B cell (primary cell): Measurements from ENCODE around the gene AKAP8. TPM values are rescaled to one million over a fixed set of nuclear protein-coding genes. Genes with fewer than 3 reads are reported as not detected.
A peak's percentile ranks its signal among the peaks of the same experiment; 100 is the strongest.

ENCODE experiments used
- ATAC-seq: fragments of 200-7000 bp; cut with Tn5 transposase; one replicate; pipeline ENCODE4 v1.10.0; 2021; ENCODE audit warnings: low read depth, mild to moderate bottlenecking, moderate number of reproducible peaks, moderate library complexity
- CTCF ChIA-PET: fragments of 350-600 bp; sonication (Branson Sonifier 250); formaldehyde crosslinking; loops from one replicate; lab custom pipeline; 2021; ENCODE audit warnings: antibody characterized with exemption, inconsistent platforms; lab: Charles Lee
- POLR2A ChIA-PET: fragments of 350-600 bp; sonication (Branson Sonifier 250); formaldehyde crosslinking; loops from one replicate; lab custom pipeline; 2021; ENCODE audit warnings: antibody characterized with exemption; lab: Charles Lee
- DNase-seq: peaks from one replicate; pipeline ENCODE4 v3.0.0; 2013
- H2AFZ ChIP-seq: 2 replicates; pipeline ENCODE4 v1.6.1; 2012; ENCODE audit warnings: mild to moderate bottlenecking, low read depth, low read length; ENCODE audit not compliant: insufficient read depth, poor library complexity, severe bottlenecking
- H3K27ac ChIP-seq, 2 donors: 1 replicate in 1 of 2; 2 replicates in 1 of 2; pipeline ENCODE4 v1.5.1; 2012 to 2013; ENCODE audit warnings: low read length in 2 of 2, mild to moderate bottlenecking in 2 of 2, moderate library complexity in 1 of 2
- H3K27me3 ChIP-seq, 4 experiments: fragments of 200-600 bp in 1 of 4; sonication (generic) in 1 of 4; replicated peaks in 1 of 4; 1 replicate in 2 of 4; 2 replicates in 2 of 4; pipeline versions ENCODE4 v1.6.1 to v1.7.0; 2013 to 2016; ENCODE audit warnings: low read length in 3 of 4, mild to moderate bottlenecking in 2 of 4, mixed read lengths in 1 of 4, moderate library complexity in 1 of 4; ENCODE audit not compliant: insufficient read depth in 4 of 4, control insufficient read depth in 3 of 4; ENCODE audit errors: control extremely low read depth in 1 of 4
- H3K36me3 ChIP-seq, 2 experiments: replicated peaks in 1 of 2; 1 replicate in 1 of 2; 2 replicates in 1 of 2; pipeline versions ENCODE4 v1.6.1 to v1.7.1; 2013; ENCODE audit warnings: low read length in 1 of 2; ENCODE audit not compliant: insufficient read depth in 2 of 2, control insufficient read depth in 1 of 2; ENCODE audit errors: control extremely low read depth in 1 of 2, extremely low read depth in 1 of 2
- H3K4me1 ChIP-seq, 2 donors: fragments of 200-600 bp in 1 of 2; sonication (generic) in 1 of 2; 1 replicate in 1 of 2; 2 replicates in 1 of 2; pipeline versions ENCODE4 v1.5.1 to v1.6.1; 2013 to 2017; ENCODE audit warnings: low read length in 2 of 2; ENCODE audit not compliant: control insufficient read depth in 2 of 2, insufficient read depth in 2 of 2
- H3K4me2 ChIP-seq: replicated peaks from 2 replicates; pipeline ENCODE3; 2012; ENCODE audit warnings: mild to moderate bottlenecking, low read depth, low read length; ENCODE audit not compliant: poor library complexity, severe bottlenecking
- H3K4me3 ChIP-seq, 5 experiments: fragments of 200-600 bp in 1 of 5; sonication (generic) in 1 of 5; 1 replicate in 3 of 5; 2 replicates in 2 of 5; pipeline versions ENCODE4 v1.5.1 to v1.7.0; 2011 to 2016; ENCODE audit warnings: low read length in 4 of 5, mild to moderate bottlenecking in 4 of 5, low read depth in 2 of 5, control low read depth in 1 of 5, moderate library complexity in 1 of 5; ENCODE audit not compliant: insufficient read depth in 1 of 5; ENCODE audit errors: control extremely low read depth in 1 of 5, extremely low read depth in 1 of 5
- H3K79me2 ChIP-seq: fragments of 200-600 bp; sonication (generic); one replicate; pipeline ENCODE4 v1.6.0; 2016; ENCODE audit warnings: low read length; ENCODE audit not compliant: control insufficient read depth, insufficient read depth
- H3K9ac ChIP-seq: fragments of 200-600 bp; sonication (generic); 2 replicates; pipeline ENCODE4 v1.6.1; 2017; ENCODE audit warnings: mild to moderate bottlenecking, low read length, moderate library complexity
- H3K9me3 ChIP-seq, 3 donors: one replicate each; pipeline versions ENCODE4 v1.6.1 to v1.7.1; 2013; ENCODE audit warnings: low read length in 2 of 3; ENCODE audit not compliant: control insufficient read depth in 2 of 3, insufficient read depth in 1 of 3; ENCODE audit errors: control extremely low read depth in 1 of 3
- H4K20me1 ChIP-seq: 2 replicates; pipeline ENCODE4 v1.6.0; 2012; ENCODE audit warnings: mild to moderate bottlenecking, low read length; ENCODE audit not compliant: insufficient read depth, control insufficient read depth, poor library complexity, severe bottlenecking
- H3K27ac Mint-ChIP-seq: one replicate; pipeline ENCODE4 v1.8.0; 2021; ENCODE audit warnings: mixed read lengths
- H3K27me3 Mint-ChIP-seq: one replicate; pipeline ENCODE4 v1.8.0; 2021; ENCODE audit warnings: mixed read lengths
- H3K4me1 Mint-ChIP-seq: one replicate; pipeline ENCODE4 v1.8.0; 2021; ENCODE audit warnings: mixed read lengths
- H3K4me3 Mint-ChIP-seq: one replicate; pipeline ENCODE4 v1.8.0; 2021; ENCODE audit warnings: mixed read lengths
- H3K9me3 Mint-ChIP-seq: one replicate; pipeline ENCODE4 v1.8.0; 2022; ENCODE audit warnings: mixed read lengths; ENCODE audit not compliant: insufficient read depth
- CTCF ChIP-seq: fragments of 200-600 bp; IDR thresholded peaks from one replicate; pipeline ENCODE4 v1.8.0; 2022; ENCODE audit warnings: antibody characterized with exemption, mild to moderate bottlenecking
- EZH2 ChIP-seq: IDR thresholded peaks from 2 replicates; pipeline ENCODE4 v1.6.1; 2012; ENCODE audit warnings: borderline replicate concordance, low read depth, mild to moderate bottlenecking, moderate library complexity, low read length; ENCODE audit not compliant: insufficient read depth, poor library complexity, severe bottlenecking
- WGBS: methylation state at CpG from one replicate; pipeline ENCODE4 v1.1.5; 2013; ENCODE audit warnings: missing lambda C conversion rate; ENCODE audit not compliant: insufficient coverage; 5-methylcytosine and 5-hydroxymethylcytosine counted together
- intact Hi-C: fragments of 100-400 bp; cut with micrococcal nuclease; formaldehyde crosslinking; loops from one replicate; pipeline ENCODE4 v1.10.0; 2022
- polyA plus RNA-seq: library from polyadenylated mRNA; depleted of rRNA; stranded (reverse); fragments of >200 nt; gene quantifications from 2 replicates; pipeline ENCODE4 v1.2.3, GENCODE V29; 2012
- total RNA-seq, 2 donors: library from RNA; stranded (reverse); fragments of 120-200 nt in 1 of 2; gene quantifications; 1 replicate in 1 of 2; 2 replicates in 1 of 2; pipeline versions ENCODE4 v1.2.3 to v1.2.4, GENCODE V29; 2013 to 2022

The AKAP8 gene
- total and polyA plus RNA-seq, 2 donors (not counting 1 experiment from before 2014, with no cell fraction given) = 30.0 to 84.8 TPM

GRCh38 chr19:15404780-15405211 is 25.2 kb upstream of the AKAP8 start:
- ChIA-PET CTCF (interaction anchor here (0.6 to 2.4 kb wide), 3 partner anchors 8 to 80 kb away, joined by 3 to 8 read pairs (median 3); partner anchors contain the start of gene AKAP8L), POLR2A (no interaction called here)
- H3K4me1 ChIP-seq = peaks cover 10 to 13% of the 10 kb centered on the region in 2 donors
- H3K27ac Mint-ChIP-seq = peak overlapping the region; percentile 54
- ATAC-seq = no peak
- no peak for TF ChIP-seq EZH2
- no peak for TF ChIP-seq CTCF
- H3K4me3 ChIP-seq = no peak overlapping the region
- peaks cover 44% of the 10 kb centered on the region for H3K4me1 Mint-ChIP-seq
- DNase-seq = no peak
- WGBS = 30% methylated on average over 3 of the region's 3 CpGs
- H3K9ac ChIP-seq = no peak overlapping the region
- no peaks in the 10 kb centered on the region for H3K9me3 ChIP-seq
- H2AFZ ChIP-seq = no peak overlapping the region
- no peaks in the 10 kb centered on the region for H3K27me3 ChIP-seq
- H4K20me1 ChIP-seq = peaks cover 93% of the 10 kb centered on the region
- H3K9me3 Mint-ChIP-seq = no peaks in the 10 kb centered on the region
- peaks cover 2 to 65% of the 10 kb centered on the region in 2 experiments for H3K36me3 ChIP-seq
- H3K4me3 Mint-ChIP-seq = peak overlapping the region; percentile 53
- peaks cover 94% of the 10 kb centered on the region for H3K79me2 ChIP-seq
- peak overlapping the region; percentile 26 for H3K4me2 ChIP-seq
- no peaks in the 10 kb centered on the region for H3K27me3 Mint-ChIP-seq
- peak overlapping the region in 1 of 2 donors; percentile 23 for H3K27ac ChIP-seq
- intact Hi-C loops = no loop called here

- Histone ChIP-seq H2AFZ (no peak overlapping the region), H3K4me2 (peak overlapping the region; percentile 26), H3K79me2 (peaks cover 91% of the 10 kb centered on the region), H3K4me3 (no peak overlapping the region), H3K9me3 (no peaks in the 10 kb centered on the region), H3K4me1 (peaks cover 10 to 13% of the 10 kb centered on the region in 2 donors), H3K27ac (peak overlapping the region in 1 of 2 donors; percentile 23), H4K20me1 (peaks cover 93% of the 10 kb centered on the region), H3K27me3 (no peaks in the 10 kb centered on the region), H3K9ac (no peak overlapping the region), H3K36me3 (peaks cover 2 to 65% of the 10 kb centered on the region in 2 experiments)
- peak overlapping the region; percentile 54 for H3K27ac Mint-ChIP-seq
- ATAC-seq (peak; percentile 49), DNase-seq (no peak)
- CTCF ChIA-PET = interaction anchor here (0.6 to 2.4 kb wide), 3 partner anchors 9 to 80 kb away, joined by 3 to 8 read pairs (median 3); partner anchors contain the start of gene AKAP8L
- no peaks in the 10 kb centered on the region for H3K9me3 Mint-ChIP-seq
- peak overlapping the region; percentile 53 for H3K4me3 Mint-ChIP-seq
- H3K4me1 Mint-ChIP-seq = peaks cover 38% of the 10 kb centered on the region
- POLR2A ChIA-PET = no interaction called here
- TF ChIP-seq EZH2 = no peak
- no peak for TF ChIP-seq CTCF
- H3K27me3 Mint-ChIP-seq = no peaks in the 10 kb centered on the region
- intact Hi-C loops = no loop called here
- WGBS = 95% methylated on average over 6 of the region's 7 CpGs
Measured at GRCh38 chr19:15404097-15404779, 24.7 kb upstream of the AKAP8 start.
